ENCODE results near the gene GALNT18.

Gene GALNT18

DNA sequence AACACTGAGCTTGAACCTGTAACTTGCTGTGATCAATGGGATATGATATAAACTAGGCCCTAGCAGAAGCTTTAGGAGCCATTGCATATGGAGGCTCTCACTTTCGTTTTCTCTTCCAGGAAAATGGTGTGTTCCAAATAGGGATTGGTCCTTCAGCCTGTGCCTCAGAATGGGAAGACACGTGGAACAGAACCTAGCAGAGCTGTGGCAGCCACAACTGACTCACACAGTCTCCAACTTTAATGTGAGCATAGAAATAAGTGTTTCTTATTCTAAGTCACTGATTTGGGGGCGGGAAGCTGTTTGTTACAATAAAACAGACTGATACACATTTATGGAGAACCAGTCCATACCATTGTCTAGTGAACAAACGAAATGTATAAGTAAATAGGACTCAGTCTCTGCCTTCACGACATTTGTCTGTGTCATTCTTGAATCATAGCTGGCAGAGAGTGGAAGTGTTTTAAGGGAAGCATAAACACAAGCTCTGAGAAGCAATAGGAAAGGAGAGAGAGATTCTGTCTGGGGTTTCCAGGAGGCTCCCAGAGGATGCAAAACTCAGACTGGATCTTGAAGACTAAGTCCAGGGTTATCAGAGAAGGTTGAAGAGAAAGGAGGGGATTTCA, 97.3 kb downstream of the GALNT18 start:
- Histone ChIP-seq H3K79me1 (ENCODE audit: low read depth, low read length) (peaks cover 2% of the 10 kb centered on the region), H3K9me3 (replicated peaks in 1 of 2; ENCODE audit: control insufficient read depth in 2 of 2, insufficient read depth in 1 of 2, low read depth in 1 of 2, low read length in 2 of 2) (no peaks in the 10 kb centered on the region), H2AK5ac (ENCODE audit: low read depth, low read length) (no peak overlapping the region), H2BK5ac (ENCODE audit: low read length) (no peak overlapping the region), H2BK15ac (ENCODE audit: low read length) (no peak overlapping the region), H4K91ac (ENCODE audit: low read depth, low read length, poor library complexity) (no peak overlapping the region), H2BK120ac (ENCODE audit: low read depth, low read length) (no peak overlapping the region), H2AFZ (ENCODE audit: low read length) (no peak overlapping the region), H3K14ac (ENCODE audit: low read length) (no peak overlapping the region), H4K8ac (ENCODE audit: low read depth, low read length) (no peak overlapping the region), H3K4ac (ENCODE audit: low read length) (no peak overlapping the region), H3K18ac (ENCODE audit: low read length) (no peak overlapping the region), H3K9ac (ENCODE audit: low read depth, low read length, poor library complexity) (no peak overlapping the region), H2BK12ac (ENCODE audit: low read length) (no peak overlapping the region), H3K23ac (ENCODE audit: low read depth, low read length, poor library complexity) (no peak overlapping the region), H3K27ac (replicated peaks; ENCODE audit: low read length) (no peak overlapping the region), H3K4me3 (ENCODE audit: low read length in 2 of 2) (no peak overlapping the region), H3K27me3 (ENCODE audit: control insufficient read depth in 3 of 3, insufficient read depth in 3 of 3, low read depth in 1 of 3, low read length in 3 of 3) (peaks cover 0 to 5% (median 0%) of the 10 kb centered on the region in 3 experiments), H3K36me3 (replicated peaks in 1 of 2; ENCODE audit: control insufficient read depth in 2 of 2, insufficient read depth in 2 of 2, low read length in 2 of 2) (no peaks in the 10 kb centered on the region), H3K4me1 (ENCODE audit: control insufficient read depth in 2 of 2, insufficient read depth in 1 of 2, low read depth in 1 of 2, low read length in 2 of 2) (peaks cover 0 to 2% of the 10 kb centered on the region in 2 donors), H3K4me2 (ENCODE audit: insufficient read depth, low read length, poor library complexity, severe bottlenecking) (no peak overlapping the region)
- WGBS, 2 donors (ENCODE audit: extremely low coverage in 2 of 2, insufficient read length in 2 of 2, insufficient replicate concordance in 1 of 2), result no CpG with 5 or more reads among the region's 5 CpGs
- no peak for DNase-seq (ENCODE audit: low spot score)

DNA sequence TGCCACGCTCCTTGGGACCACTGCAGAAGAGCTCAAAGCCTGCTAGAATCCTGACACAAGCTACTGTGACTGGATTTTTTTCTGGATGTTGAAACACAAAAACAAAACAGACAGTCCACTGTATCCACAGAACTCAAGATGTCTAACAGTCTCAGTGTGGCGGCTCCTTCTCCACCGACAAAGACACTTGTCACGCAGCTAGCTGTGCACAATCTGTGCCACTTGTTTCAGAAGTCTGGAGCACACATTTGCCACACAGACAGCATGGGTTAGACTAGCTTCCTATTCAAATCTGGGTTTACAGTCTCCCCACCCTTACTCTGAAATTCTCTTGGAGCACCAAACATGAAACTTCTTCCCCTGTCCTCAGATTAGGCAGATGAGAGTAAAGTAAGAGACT, 99.2 kb downstream of the GALNT18 start:
- Histone ChIP-seq H3K4me2 (ENCODE audit: insufficient read depth, low read length, poor library complexity, severe bottlenecking) (no peak overlapping the region), H2BK12ac (ENCODE audit: low read length) (no peak overlapping the region), H2AK5ac (ENCODE audit: low read depth, low read length) (no peak overlapping the region), H3K36me3 (replicated peaks in 1 of 2; ENCODE audit: control insufficient read depth in 2 of 2, insufficient read depth in 2 of 2, low read length in 2 of 2) (no peaks in the 10 kb centered on the region), H3K4ac (ENCODE audit: low read length) (no peak overlapping the region), H4K8ac (ENCODE audit: low read depth, low read length) (no peak overlapping the region), H3K23ac (ENCODE audit: low read depth, low read length, poor library complexity) (no peak overlapping the region), H3K27me3 (ENCODE audit: control insufficient read depth in 3 of 3, insufficient read depth in 3 of 3, low read depth in 1 of 3, low read length in 3 of 3) (peaks cover 0 to 5% (median 0%) of the 10 kb centered on the region in 3 experiments), H3K4me3 (ENCODE audit: low read length in 2 of 2) (no peak overlapping the region), H2AFZ (ENCODE audit: low read length) (no peak overlapping the region), H3K9me3 (replicated peaks in 1 of 2; ENCODE audit: control insufficient read depth in 2 of 2, insufficient read depth in 1 of 2, low read depth in 1 of 2, low read length in 2 of 2) (no peaks in the 10 kb centered on the region), H2BK5ac (ENCODE audit: low read length) (no peak overlapping the region), H3K18ac (ENCODE audit: low read length) (no peak overlapping the region), H2BK15ac (ENCODE audit: low read length) (no peak overlapping the region), H2BK120ac (ENCODE audit: low read depth, low read length) (no peak overlapping the region), H3K27ac (replicated peaks; ENCODE audit: low read length) (no peak overlapping the region), H4K91ac (ENCODE audit: low read depth, low read length, poor library complexity) (no peak overlapping the region), H3K9ac (ENCODE audit: low read depth, low read length, poor library complexity) (no peak overlapping the region), H3K79me1 (ENCODE audit: low read depth, low read length) (peaks cover 2% of the 10 kb centered on the region), H3K14ac (ENCODE audit: low read length) (no peak overlapping the region), H3K4me1 (ENCODE audit: control insufficient read depth in 2 of 2, insufficient read depth in 1 of 2, low read depth in 1 of 2, low read length in 2 of 2) (peaks cover 0 to 2% of the 10 kb centered on the region in 2 donors)
- DNase-seq (ENCODE audit: low spot score), result no peak
- WGBS, 2 donors (ENCODE audit: extremely low coverage in 2 of 2, insufficient read length in 2 of 2, insufficient replicate concordance in 1 of 2), result no CpG with 5 or more reads among the region's 4 CpGs

- Histone ChIP-seq H3K4me1 (ENCODE audit: control insufficient read depth in 2 of 2, insufficient read depth in 1 of 2, low read depth in 1 of 2, low read length in 2 of 2) (peaks cover 0 to 2% of the 10 kb centered on the region in 2 donors), H3K14ac (ENCODE audit: low read length) (no peak overlapping the region), H3K18ac (ENCODE audit: low read length) (no peak overlapping the region), H2BK15ac (ENCODE audit: low read length) (no peak overlapping the region), H3K4me3 (ENCODE audit: low read length in 2 of 2) (no peak overlapping the region), H3K4ac (ENCODE audit: low read length) (no peak overlapping the region), H4K91ac (ENCODE audit: low read depth, low read length, poor library complexity) (no peak overlapping the region), H3K23ac (ENCODE audit: low read depth, low read length, poor library complexity) (no peak overlapping the region), H2AK5ac (ENCODE audit: low read depth, low read length) (no peak overlapping the region), H2BK120ac (ENCODE audit: low read depth, low read length) (no peak overlapping the region), H3K36me3 (replicated peaks in 1 of 2; ENCODE audit: control insufficient read depth in 2 of 2, insufficient read depth in 2 of 2, low read length in 2 of 2) (no peaks in the 10 kb centered on the region), H3K27ac (replicated peaks; ENCODE audit: low read length) (no peak overlapping the region), H4K8ac (ENCODE audit: low read depth, low read length) (no peak overlapping the region), H3K4me2 (ENCODE audit: insufficient read depth, low read length, poor library complexity, severe bottlenecking) (no peak overlapping the region), H2BK12ac (ENCODE audit: low read length) (no peak overlapping the region), H3K9ac (ENCODE audit: low read depth, low read length, poor library complexity) (no peak overlapping the region), H3K27me3 (ENCODE audit: control insufficient read depth in 3 of 3, insufficient read depth in 3 of 3, low read depth in 1 of 3, low read length in 3 of 3) (peaks cover 0 to 5% (median 0%) of the 10 kb centered on the region in 3 experiments), H2BK5ac (ENCODE audit: low read length) (no peak overlapping the region), H3K79me1 (ENCODE audit: low read depth, low read length) (peaks cover 2% of the 10 kb centered on the region), H2AFZ (ENCODE audit: low read length) (no peak overlapping the region), H3K9me3 (replicated peaks in 1 of 2; ENCODE audit: control insufficient read depth in 2 of 2, insufficient read depth in 1 of 2, low read depth in 1 of 2, low read length in 2 of 2) (no peaks in the 10 kb centered on the region)
- DNase-seq (ENCODE audit: low spot score), result no peak
- no CpG with 5 or more reads among the region's 13 CpGs for WGBS, 2 donors (ENCODE audit: extremely low coverage in 2 of 2, insufficient read length in 2 of 2, insufficient replicate concordance in 1 of 2)
These were observed 100.4 kb downstream of the GALNT18 start for GRCh38 chr11:11521306-11522002.

DNA sequence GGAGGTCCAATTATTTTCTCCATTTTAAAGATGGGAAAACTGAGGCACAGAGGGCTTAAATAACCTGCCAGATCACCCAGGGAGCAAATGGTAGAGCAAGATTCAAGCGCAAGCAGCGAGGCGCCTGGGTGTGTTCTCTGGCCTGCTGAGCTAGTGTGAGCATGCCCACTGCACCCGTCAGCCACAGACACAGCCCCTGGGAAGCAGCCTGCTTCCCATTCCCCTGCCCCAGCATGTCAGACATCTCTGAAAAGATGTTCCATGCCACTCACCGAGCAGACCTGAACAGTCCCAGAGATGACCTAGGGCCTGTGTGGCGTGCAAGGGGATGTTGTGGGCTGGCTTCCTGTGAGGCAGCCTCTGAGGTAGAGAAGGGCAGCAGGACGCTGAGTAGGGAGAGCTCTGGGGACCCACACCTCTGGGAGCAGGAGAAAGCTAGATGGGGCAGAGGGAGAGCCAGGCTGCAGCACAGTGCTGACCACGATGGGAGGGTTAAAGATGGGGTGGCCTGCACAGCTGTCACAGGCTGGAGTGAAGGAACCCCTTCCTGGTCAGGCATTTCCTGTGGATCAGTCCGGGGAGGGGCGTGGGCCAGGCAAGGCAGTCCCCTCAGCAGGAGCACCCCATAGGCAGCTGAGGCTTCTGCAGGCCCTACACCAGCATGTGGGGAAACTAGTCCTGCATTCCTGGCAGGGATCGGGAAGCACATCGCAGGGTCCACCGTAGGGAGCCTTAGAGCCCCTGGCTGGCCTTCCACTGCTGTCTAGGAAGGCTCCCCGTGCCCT, 101.4 kb downstream of the GALNT18 start:
- Histone ChIP-seq H2AFZ (ENCODE audit: low read length) (no peak overlapping the region), H2BK5ac (ENCODE audit: low read length) (no peak overlapping the region), H3K79me1 (ENCODE audit: low read depth, low read length) (peaks cover 2% of the 10 kb centered on the region), H3K23ac (ENCODE audit: low read depth, low read length, poor library complexity) (no peak overlapping the region), H3K4me1 (ENCODE audit: control insufficient read depth in 2 of 2, insufficient read depth in 1 of 2, low read depth in 1 of 2, low read length in 2 of 2) (peaks cover 0 to 2% of the 10 kb centered on the region in 2 donors), H3K4me3 (ENCODE audit: low read length in 2 of 2) (no peak overlapping the region), H3K27ac (replicated peaks; ENCODE audit: low read length) (no peak overlapping the region), H3K9ac (ENCODE audit: low read depth, low read length, poor library complexity) (peak overlapping the region; percentile 18), H3K4ac (ENCODE audit: low read length) (no peak overlapping the region), H2BK12ac (ENCODE audit: low read length) (no peak overlapping the region), H2AK5ac (ENCODE audit: low read depth, low read length) (no peak overlapping the region), H3K18ac (ENCODE audit: low read length) (peak overlapping the region; percentile 61), H4K91ac (ENCODE audit: low read depth, low read length, poor library complexity) (peak overlapping the region; percentile 57), H3K9me3 (replicated peaks in 1 of 2; ENCODE audit: control insufficient read depth in 2 of 2, insufficient read depth in 1 of 2, low read depth in 1 of 2, low read length in 2 of 2) (no peaks in the 10 kb centered on the region), H2BK120ac (ENCODE audit: low read depth, low read length) (no peak overlapping the region), H2BK15ac (ENCODE audit: low read length) (no peak overlapping the region), H3K36me3 (replicated peaks in 1 of 2; ENCODE audit: control insufficient read depth in 2 of 2, insufficient read depth in 2 of 2, low read length in 2 of 2) (no peaks in the 10 kb centered on the region), H3K27me3 (ENCODE audit: control insufficient read depth in 3 of 3, insufficient read depth in 3 of 3, low read depth in 1 of 3, low read length in 3 of 3) (peaks cover 0 to 5% (median 0%) of the 10 kb centered on the region in 3 experiments), H3K14ac (ENCODE audit: low read length) (peak overlapping the region; percentile 79), H3K4me2 (ENCODE audit: insufficient read depth, low read length, poor library complexity, severe bottlenecking) (no peak overlapping the region), H4K8ac (ENCODE audit: low read depth, low read length) (no peak overlapping the region)
- DNase-seq (ENCODE audit: low spot score), result no peak
- WGBS, 2 donors (ENCODE audit: extremely low coverage in 2 of 2, insufficient read length in 2 of 2, insufficient replicate concordance in 1 of 2), result no CpG with 5 or more reads among the region's 14 CpGs

Data from neuronal stem cell (in vitro differentiated cells).